Measurements from ENCODE around the gene EFNB2. TPM values are rescaled to one million over a fixed set of nuclear protein-coding genes. Genes with fewer than 3 reads are reported as not detected.

EFNB2 gene
- total RNA-seq, 4 donors from 2014 or later = 10.0 to 20.2 (median 17.5) TPM

- TF ChIP-seq POLR2A (IDR thresholded peaks at IDR 0.05; ENCODE audit: low read depth) = no peak
- TF ChIP-seq EP300 (IDR thresholded peaks at IDR 0.05) = no peak
- TF ChIP-seq POLR2AphosphoS5 (IDR thresholded peaks at IDR 0.05) = no peak
- TF ChIP-seq CTCF (IDR thresholded peaks at IDR 0.05) = no peak
- DNase-seq (ENCODE audit: extremely low spot score) = no peak
- Histone ChIP-seq H3K36me3 (no peaks in the 10 kb centered on the region), H3K4me1 (peaks cover 20 to 62% (median 50%) of the 10 kb centered on the region in 4 donors), H3K4me3 (no peak overlapping the region), H3K27ac (replicated peaks in 1 of 4) (peak overlapping the region; percentile 81 to 91 (median 90)), H3K27me3 (no peaks in the 10 kb centered on the region), H3K9me3 (peaks cover 0 to 5% (median 1%) of the 10 kb centered on the region in 4 donors)
- WGBS = 83% methylated on average over 2 of the region's 2 CpGs
- intact Hi-C loops (cut with DNase I) = no loop called here
Measured at GRCh38 chr13:106486287-106486686, 49.2 kb downstream of the EFNB2 start.

- WGBS = 19% methylated on average over 12 of the region's 12 CpGs
- Histone ChIP-seq H3K27ac (replicated peaks in 1 of 4) (peak overlapping the region; percentile 81 to 91 (median 90)), H3K9me3 (peaks cover 0 to 5% (median 1%) of the 10 kb centered on the region in 4 donors), H3K4me1 (peaks cover 20 to 59% (median 53%) of the 10 kb centered on the region in 4 donors), H3K36me3 (no peaks in the 10 kb centered on the region), H3K4me3 (peak overlapping the region; percentile 35 to 49 (median 40)), H3K27me3 (no peaks in the 10 kb centered on the region)
- no peak for DNase-seq (ENCODE audit: extremely low spot score)
- intact Hi-C loops (cut with DNase I) = no loop called here
- TF ChIP-seq POLR2A (IDR thresholded peaks at IDR 0.05; ENCODE audit: low read depth) = no peak
- no peak for TF ChIP-seq CTCF (IDR thresholded peaks at IDR 0.05)
- TF ChIP-seq POLR2AphosphoS5 (IDR thresholded peaks at IDR 0.05) = peak; percentile 58 to 74
- peak; percentile 29 for TF ChIP-seq EP300 (IDR thresholded peaks at IDR 0.05)
Measured at GRCh38 chr13:106484537-106485193, 50.8 kb downstream of the EFNB2 start.

DNA sequence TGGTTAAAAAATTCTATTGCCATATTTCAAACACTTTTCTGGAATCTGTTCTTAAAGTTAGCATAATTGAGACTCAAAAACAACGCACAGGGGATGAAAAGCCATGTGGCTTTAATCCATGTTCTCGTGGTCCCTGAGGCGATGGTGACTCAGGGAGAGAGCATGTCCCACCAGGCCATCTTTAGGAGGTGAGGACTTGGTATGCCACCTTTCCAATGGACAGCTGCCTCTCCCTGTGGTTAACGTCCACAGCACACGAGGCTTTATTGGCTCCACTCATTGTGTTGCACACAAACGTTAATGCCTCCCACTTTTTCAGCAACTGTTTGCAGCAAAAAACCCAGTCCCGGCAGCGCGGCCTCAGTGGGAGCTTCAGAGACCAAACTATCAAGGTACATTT lies 51.4 kb downstream of the EFNB2 start:
- Histone ChIP-seq H3K4me1 (peaks cover 20 to 56% (median 52%) of the 10 kb centered on the region in 4 donors), H3K27ac (replicated peaks in 1 of 4) (peak overlapping the region; percentile 81 to 91 (median 90))
- TF ChIP-seq POLR2AphosphoS5 (IDR thresholded peaks at IDR 0.05) (no peak), POLR2A (IDR thresholded peaks at IDR 0.05; ENCODE audit: low read depth) (no peak), EP300 (IDR thresholded peaks at IDR 0.05) (no peak), CTCF (IDR thresholded peaks at IDR 0.05) (no peak)

GRCh38 chr13:106481919-106482318 lies 53.5 kb downstream of the EFNB2 start:
- TF ChIP-seq CTCF (IDR thresholded peaks at IDR 0.05) (no peak), POLR2AphosphoS5 (IDR thresholded peaks at IDR 0.05) (no peak), POLR2A (IDR thresholded peaks at IDR 0.05; ENCODE audit: low read depth) (no peak), EP300 (IDR thresholded peaks at IDR 0.05) (no peak)
- H3K27me3 ChIP-seq = no peaks in the 10 kb centered on the region
- peaks cover 20 to 68% (median 62%) of the 10 kb centered on the region in 4 donors for H3K4me1 ChIP-seq
- H3K36me3 ChIP-seq = no peaks in the 10 kb centered on the region
- WGBS = 61% methylated on average over 4 of the region's 4 CpGs
- intact Hi-C loops (cut with DNase I) = no loop called here
- DNase-seq (ENCODE audit: extremely low spot score) = no peak
- peak overlapping the region in 3 of 4 donors; percentile 90 to 91 (median 90) for H3K27ac ChIP-seq (replicated peaks in 1 of 4)
- H3K4me3 ChIP-seq = no peak overlapping the region
- peaks cover 0 to 5% (median 1%) of the 10 kb centered on the region in 4 donors for H3K9me3 ChIP-seq

More for the DNA sequence above, 51.4 kb downstream of the EFNB2 start:
- WGBS = 53% methylated on average over 9 of the region's 9 CpGs
- no peaks in the 10 kb centered on the region for H3K36me3 ChIP-seq
- DNase-seq (ENCODE audit: extremely low spot score) = no peak
- peaks cover 0 to 5% (median 1%) of the 10 kb centered on the region in 4 donors for H3K9me3 ChIP-seq
- intact Hi-C loops (cut with DNase I) = no loop called here
- no peaks in the 10 kb centered on the region for H3K27me3 ChIP-seq
- peak overlapping the region; percentile 35 to 49 (median 40) for H3K4me3 ChIP-seq

Data from esophagus muscularis mucosa (tissue), 4 donors.